Prostate gland (tissue), 2 donors: ENCODE results near the gene CHST13. TPM values are rescaled to one million over a fixed set of nuclear protein-coding genes. Genes with fewer than 3 reads are reported as not detected.

ENCODE experiments used
- DNase-seq: peaks from one replicate; pipeline ENCODE4 v3.0.0-alpha.2; 2019; ENCODE audit warnings: low spot score
- H3K27ac ChIP-seq, 2 donors: fragments of 200-600 bp; sonication (generic); 2 replicates each; pipeline ENCODE4 v1.5.1; 2017 to 2019
- H3K27me3 ChIP-seq: fragments of 200-600 bp; sonication (generic); replicated peaks from 2 replicates; pipeline ENCODE4 v1.5.1; 2019; ENCODE audit not compliant: insufficient read depth
- H3K36me3 ChIP-seq, 2 donors: fragments of 200-600 bp; sonication (generic); 1 replicate in 1 of 2; 2 replicates in 1 of 2; pipeline versions ENCODE4 v1.5.1 to v1.8.1; 2017 to 2019
- H3K4me1 ChIP-seq: fragments of 200-600 bp; sonication (generic); replicated peaks from 2 replicates; pipeline ENCODE4 v1.5.1; 2019
- H3K4me3 ChIP-seq, 2 donors: fragments of 200-600 bp; sonication (generic); 2 replicates each; pipeline ENCODE4 v1.5.1; 2017 to 2019
- H3K9me3 ChIP-seq: fragments of 200-600 bp; sonication (generic); 2 replicates; pipeline ENCODE4 v1.5.1; 2017
- CTCF ChIP-seq, 4 experiments: fragments of 200-600 bp in 2 of 4; fragments of 450-650 bp in 2 of 4; sonication (generic) in 2 of 4; IDR thresholded peaks; 1 replicate in 3 of 4; 2 replicates in 1 of 4; pipeline ENCODE4 v1.5.1; 2016 to 2019; ENCODE audit warnings: antibody characterized with exemption in 4 of 4, mild to moderate bottlenecking in 2 of 4, moderate library complexity in 2 of 4
- POLR2A ChIP-seq: fragments of 450-650 bp; IDR thresholded peaks from one replicate; pipeline ENCODE4 v1.6.1; 2016; ENCODE audit warnings: antibody characterized with exemption, mild to moderate bottlenecking
- POLR2AphosphoS5 ChIP-seq: sonication (generic); formaldehyde crosslinking; IDR thresholded peaks from one replicate; pipeline ENCODE4 v1.6.1; 2017; ENCODE audit warnings: antibody characterized with exemption
- WGBS: methylation state at CpG from one replicate; pipeline ENCODE4 v1.1.5; 2018; 5-methylcytosine and 5-hydroxymethylcytosine counted together
- intact Hi-C: fragments of 100-400 bp; cut with DNase I; formaldehyde crosslinking; loops from one replicate; pipeline ENCODE4 v1.14.2; 2022
- total RNA-seq, 2 donors: library from RNA; depleted of rRNA; stranded (reverse); fragments of >200 nt; gene quantifications; one replicate each; pipeline ENCODE4 v1.1.0, GENCODE V29; 2016

Gene CHST13
- total RNA-seq, 2 donors from 2014 or later, result 6.9 TPM; not detected in 1

- no peak for DNase-seq
- Histone ChIP-seq H3K9me3 (no peaks in the 10 kb centered on the region), H3K36me3 (no peaks in the 10 kb centered on the region), H3K4me1 (no peaks in the 10 kb centered on the region), H3K4me3 (no peak overlapping the region), H3K27me3 (no peaks in the 10 kb centered on the region), H3K27ac (no peak overlapping the region)
- intact Hi-C loops, result no loop called here
- TF ChIP-seq POLR2A (no peak), CTCF (IDR thresholded peaks at IDR 0.05) (no peak), POLR2AphosphoS5 (no peak)
- 79% methylated on average over 21 of the region's 21 CpGs for WGBS
Observed at GRCh38 chr3:126496894-126497850, 26.8 kb upstream of the CHST13 start.

- Histone ChIP-seq H3K9me3 (no peaks in the 10 kb centered on the region), H3K4me1 (no peaks in the 10 kb centered on the region), H3K27me3 (no peaks in the 10 kb centered on the region), H3K4me3 (no peak overlapping the region), H3K36me3 (no peaks in the 10 kb centered on the region), H3K27ac (no peak overlapping the region)
- DNase-seq, result no peak
- intact Hi-C loops, result no loop called here
- 98% methylated on average over 6 of the region's 6 CpGs for WGBS
- TF ChIP-seq POLR2A (no peak), POLR2AphosphoS5 (no peak), CTCF (IDR thresholded peaks at IDR 0.05) (no peak)
Observed at GRCh38 chr3:126497956-126498355, 26.0 kb upstream of the CHST13 start.

GRCh38 chr3:126498461-126498860 is 25.5 kb upstream of the CHST13 start:
- WGBS, result 73% methylated on average over 4 of the region's 4 CpGs
- Histone ChIP-seq H3K27me3 (no peaks in the 10 kb centered on the region), H3K27ac (no peak overlapping the region), H3K9me3 (no peaks in the 10 kb centered on the region), H3K4me3 (no peak overlapping the region), H3K36me3 (no peaks in the 10 kb centered on the region), H3K4me1 (no peaks in the 10 kb centered on the region)
- TF ChIP-seq POLR2A (no peak), CTCF (IDR thresholded peaks at IDR 0.05) (no peak), POLR2AphosphoS5 (no peak)
- no peak for DNase-seq
- intact Hi-C loops, result no loop called here

- H3K27ac ChIP-seq, result no peak overlapping the region
- no peak overlapping the region for H3K4me3 ChIP-seq
- no peaks in the 10 kb centered on the region for H3K27me3 ChIP-seq
- H3K4me1 ChIP-seq, result no peaks in the 10 kb centered on the region
- WGBS, result 76% methylated on average over 10 of the region's 10 CpGs
- DNase-seq, result no peak
- TF ChIP-seq POLR2AphosphoS5 (no peak), CTCF (IDR thresholded peaks at IDR 0.05) (no peak), POLR2A (no peak)
- intact Hi-C loops, result no loop called here
- no peaks in the 10 kb centered on the region for H3K9me3 ChIP-seq
- no peaks in the 10 kb centered on the region for H3K36me3 ChIP-seq
Observed at GRCh38 chr3:126498929-126499328, 25.0 kb upstream of the CHST13 start.

GRCh38 chr3:126499401-126499800 is 24.6 kb upstream of the CHST13 start:
- H3K27me3 ChIP-seq, result no peaks in the 10 kb centered on the region
- no peak overlapping the region for H3K27ac ChIP-seq
- H3K4me3 ChIP-seq, result no peak overlapping the region
- intact Hi-C loops, result no loop called here
- H3K36me3 ChIP-seq, result no peaks in the 10 kb centered on the region
- TF ChIP-seq POLR2AphosphoS5 (no peak), CTCF (IDR thresholded peaks at IDR 0.05) (no peak), POLR2A (no peak)
- WGBS, result 94% methylated on average over 9 of the region's 9 CpGs
- H3K4me1 ChIP-seq, result no peaks in the 10 kb centered on the region
- no peak for DNase-seq
- H3K9me3 ChIP-seq, result no peaks in the 10 kb centered on the region
